ENCODE results near the gene PLEKHA4. TPM values are rescaled to one million over a fixed set of nuclear protein-coding genes. Genes with fewer than 3 reads are reported as not detected.
A peak's percentile ranks its signal among the peaks of the same experiment; 100 is the strongest.

The PLEKHA4 gene
- total and polyA plus RNA-seq, 9 of the 15 experiments (the other 6 are each of a cell fraction or from before 2014, with no cell fraction given), result 0.07 to 30.8 (median 11.4) TPM

- TF ChIP-seq HDAC1 (IDR thresholded peaks at IDR 0.05) (peak in 1 of 2 experiments; percentile 33; a peak in 1 of 4 replicates), TCF7 (IDR thresholded peaks at IDR 0.05; ENCODE audit: borderline replicate concordance) (no peak), ZC3H11A (IDR thresholded peaks at IDR 0.05; ENCODE audit: low read depth, low read length) (no peak), ZBTB2 (IDR thresholded peaks at IDR 0.05) (peak; percentile 82), JUND (IDR thresholded peaks at IDR 0.05; ENCODE audit: borderline replicate concordance, low read depth, low read length) (peak; percentile 31; the same call in 1 of the 2 replicates), JUND (tag; IDR thresholded peaks at IDR 0.05; ENCODE audit: borderline replicate concordance, low read depth, low read length) (no peak), DPF2 (IDR thresholded peaks at IDR 0.05) (peak; percentile 51; the same call in 1 of the 2 replicates), ARID1B (IDR thresholded peaks at IDR 0.05) (peak; percentile 32; the same call in 1 of the 2 replicates), SMARCE1 (IDR thresholded peaks at IDR 0.05) (peak; percentile 53; the same call in 1 of the 2 replicates), ZNF592 (IDR thresholded peaks at IDR 0.05) (peak; percentile 25; the same call in 1 of the 2 replicates), GATAD2A (IDR thresholded peaks at IDR 0.05) (0 out of 2 replicates have a peak, but pooled peaks have one; percentile 53), NFE2 (IDR thresholded peaks at IDR 0.05; ENCODE audit: low read depth) (peak; percentile 77)
These were observed 22.1 kb upstream of the PLEKHA4 start (continued) for GRCh38 chr19:48890551-48890950.
